ENCODE data around the gene STK36.

Gene STK36

DNA sequence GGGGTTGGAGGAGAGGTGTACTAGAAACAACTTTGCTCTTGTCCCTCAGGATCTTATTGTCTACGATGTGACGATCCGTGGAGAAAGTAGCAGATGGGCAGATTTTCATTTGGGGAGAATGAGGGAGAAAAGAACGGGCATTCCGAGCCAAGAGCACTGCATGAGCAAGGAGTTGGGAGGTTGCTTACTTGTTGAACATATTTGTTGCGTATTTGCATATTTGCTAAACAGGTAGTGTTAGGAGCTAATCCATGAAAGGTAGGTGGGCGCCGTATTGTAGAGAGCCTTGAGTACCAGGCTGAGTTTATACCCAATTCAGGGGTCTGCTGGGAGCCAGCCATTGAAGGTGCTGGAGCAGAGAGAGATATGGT is 11.9 kb upstream of the STK36 start:
- no peak for DNase-seq (ENCODE audit: low spot score)

- DNase-seq (ENCODE audit: low spot score), result no peak
These were observed 9.5 kb upstream of the STK36 start for GRCh38 chr2:218662377-218662776.

- DNase-seq (ENCODE audit: low spot score), result no peak
These were observed 9.1 kb upstream of the STK36 start for GRCh38 chr2:218662827-218663226.

DNA sequence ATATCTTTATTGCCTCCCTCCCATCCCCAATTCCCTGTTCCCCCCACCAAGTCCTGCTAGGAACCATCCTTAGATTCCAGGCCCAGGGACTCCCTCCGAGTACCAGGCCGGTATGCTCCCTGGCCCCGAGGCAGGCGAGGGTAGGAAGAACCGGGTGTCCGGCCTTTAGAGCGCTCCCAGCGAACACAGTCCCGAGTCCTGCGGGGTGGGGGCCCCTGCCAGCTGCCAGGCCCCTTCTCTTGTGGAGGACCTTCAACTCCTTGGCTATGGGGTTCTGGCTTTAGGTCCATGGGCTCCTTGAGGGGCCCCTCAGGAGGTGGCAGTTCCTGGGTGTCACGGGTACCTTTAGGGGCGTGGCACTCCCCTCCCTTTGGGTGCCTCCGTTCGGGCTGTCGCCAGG is 8.0 kb upstream of the STK36 start:
- DNase-seq (ENCODE audit: low spot score), result no peak

GRCh38 chr2:218664653-218665052 is 7.2 kb upstream of the STK36 start:
- DNase-seq (ENCODE audit: low spot score), result no peak

- peak; percentile 50 for DNase-seq (ENCODE audit: low spot score)
These were observed 711 bp upstream of the STK36 start for GRCh38 chr2:218671097-218671653.

GRCh38 chr2:218679119-218679518 is 7.2 kb downstream of the STK36 start:
- DNase-seq (ENCODE audit: low spot score), result no peak

DNA sequence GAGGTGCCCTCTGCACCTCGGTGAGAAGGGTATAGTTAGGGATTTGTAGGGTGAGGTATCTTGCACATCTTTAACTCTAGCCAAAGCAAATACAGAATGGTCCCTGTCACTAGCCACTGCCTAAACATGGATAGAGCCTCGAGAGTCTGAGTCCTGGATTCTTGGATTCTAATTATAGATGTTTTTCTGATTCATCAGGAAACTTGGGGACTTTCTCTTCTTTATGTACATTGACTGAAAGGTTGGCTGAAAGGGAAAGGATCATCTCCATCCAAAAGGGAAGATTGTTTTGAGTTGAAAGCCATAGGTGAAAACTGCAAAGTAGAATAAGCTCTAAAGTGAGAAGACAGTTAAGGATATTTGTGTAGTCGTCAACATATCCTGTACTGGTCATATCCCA is 8.2 kb downstream of the STK36 start:
- DNase-seq (ENCODE audit: low spot score), result no peak

- peak; percentile 77 for DNase-seq (ENCODE audit: low spot score)
These were observed 15.6 kb downstream of the STK36 start for GRCh38 chr2:218687400-218688060.

DNA sequence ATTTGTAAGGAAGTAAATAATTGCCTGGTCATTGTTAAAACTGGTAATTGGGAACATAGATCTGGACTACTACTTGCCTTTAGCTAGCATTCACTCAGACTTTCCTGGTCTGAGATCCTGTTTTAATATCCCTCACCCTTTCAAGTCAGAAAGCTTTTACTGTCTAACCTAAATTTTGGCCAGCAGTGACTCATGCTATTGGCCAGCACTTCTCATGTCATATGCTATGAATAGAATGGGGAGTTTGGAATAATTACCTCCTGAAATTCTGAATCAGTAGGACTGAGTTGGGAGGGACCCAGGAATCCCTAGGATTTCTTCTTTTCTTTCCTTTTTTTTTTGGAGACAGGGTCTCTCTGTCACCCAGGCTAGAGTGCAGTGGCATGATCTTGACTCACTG is 19.3 kb downstream of the STK36 start:
- DNase-seq (ENCODE audit: low spot score), result no peak

- DNase-seq (ENCODE audit: low spot score), result no peak
These were observed 22.7 kb downstream of the STK36 start for GRCh38 chr2:218694405-218695145.

- DNase-seq (ENCODE audit: low spot score), result no peak
These were observed 27.0 kb downstream of the STK36 start for GRCh38 chr2:218698885-218699284.

DNA sequence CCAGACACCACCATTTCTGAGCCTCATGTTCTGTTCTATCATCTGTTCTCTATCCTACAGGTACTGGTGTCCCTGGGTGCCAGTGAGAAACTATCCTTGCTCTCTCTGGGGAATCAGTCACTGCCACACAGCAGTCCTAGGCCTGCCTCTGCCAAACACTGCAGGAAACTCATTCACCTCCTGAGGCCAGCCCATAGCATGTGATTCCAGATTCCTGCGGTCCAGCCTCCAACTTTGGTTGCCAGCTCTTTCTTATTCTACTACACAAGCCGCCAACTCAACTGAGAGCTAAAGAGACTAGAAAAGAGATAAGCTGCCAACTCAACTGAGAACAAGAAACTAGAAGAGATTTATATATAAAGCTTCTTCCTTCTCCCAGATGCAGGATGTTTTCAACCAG is 29.9 kb downstream of the STK36 start:
- no peak for DNase-seq (ENCODE audit: low spot score)

- DNase-seq (ENCODE audit: low spot score), result no peak
These were observed 31.5 kb downstream of the STK36 start for GRCh38 chr2:218703341-218703740.

- DNase-seq (ENCODE audit: low spot score), result no peak
These were observed 36.2 kb downstream of the STK36 start for GRCh38 chr2:218708086-218708485.

DNA sequence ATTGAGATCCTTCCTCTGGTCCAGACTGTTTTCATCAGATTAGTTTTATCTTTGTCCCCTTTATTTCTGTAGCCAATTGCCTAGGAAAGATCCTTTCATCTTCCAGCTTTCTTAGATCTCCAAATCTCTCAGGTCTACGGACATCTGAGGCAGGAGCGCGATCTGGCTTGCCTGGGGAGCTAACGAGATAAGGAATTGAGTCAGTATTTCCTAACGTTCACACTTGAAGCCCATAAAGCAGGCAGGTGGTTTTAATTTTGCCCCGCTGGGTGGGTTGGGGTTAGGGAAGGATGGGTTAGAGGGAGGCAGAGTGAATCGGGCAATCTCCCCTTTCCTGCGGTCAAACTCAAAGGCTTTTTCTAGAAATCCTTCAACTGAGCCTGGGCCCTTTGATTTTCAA is 38.0 kb downstream of the STK36 start:
- DNase-seq (ENCODE audit: low spot score), result no peak

DNA sequence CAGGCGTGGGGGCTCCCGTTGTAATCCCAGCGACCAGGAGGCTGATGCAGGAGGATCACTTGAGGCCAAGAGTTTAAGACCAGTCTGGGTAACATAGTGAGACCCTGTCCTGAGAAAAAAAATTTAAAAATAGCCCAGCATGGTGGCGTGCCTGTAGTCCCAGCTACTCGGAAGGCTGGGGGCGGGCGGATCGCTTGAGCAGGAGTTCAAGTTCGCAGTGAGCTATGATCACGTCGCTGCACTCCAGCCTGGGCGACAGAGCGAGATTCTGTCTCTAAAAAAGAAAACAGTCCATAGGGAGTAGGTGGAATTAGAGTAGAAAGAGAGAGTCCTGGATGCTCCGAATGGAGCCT is 38.4 kb downstream of the STK36 start:
- no peak for DNase-seq (ENCODE audit: low spot score)

GRCh38 chr2:218710687-218711549 is 39.0 kb downstream of the STK36 start, which contains the start of gene TTLL4:
TTLL4 (plus strand) TSS chr2:218710835; CDS start chr2:218737677, 26,842 bp downstream.
- DNase-seq (ENCODE audit: low spot score), result peak; percentile 93

- no peak for DNase-seq (ENCODE audit: low spot score)
These were observed 39.7 kb downstream of the STK36 start for GRCh38 chr2:218711550-218711929.

DNA sequence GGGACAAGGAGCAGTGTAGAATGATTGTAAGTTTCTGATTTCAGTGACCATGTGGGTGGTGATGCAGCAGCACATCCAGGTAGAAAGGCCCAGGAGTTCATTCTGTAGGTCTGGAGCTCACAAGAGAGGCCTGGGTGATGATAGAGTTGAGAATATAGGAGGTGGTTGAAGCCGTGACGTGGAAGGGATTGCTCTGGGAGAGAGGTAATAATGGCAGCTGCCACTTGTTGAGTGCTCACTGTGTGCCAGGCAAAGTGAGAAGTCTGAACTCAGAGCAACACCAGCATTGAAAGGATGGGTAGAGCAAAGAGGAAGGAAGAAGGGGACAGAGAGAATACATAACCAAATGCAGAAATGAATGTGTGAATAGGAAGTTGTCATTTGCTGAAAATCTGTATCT is 42.0 kb downstream of the STK36 start:
- no peak for DNase-seq (ENCODE audit: low spot score)

GRCh38 chr2:218716070-218716469 is 44.2 kb downstream of the STK36 start:
- DNase-seq (ENCODE audit: low spot score), result no peak

GRCh38 chr2:218717262-218717661 is 45.4 kb downstream of the STK36 start:
- peak; percentile 39 for DNase-seq (ENCODE audit: low spot score)

- no peak for DNase-seq (ENCODE audit: low spot score)
These were observed 46.2 kb downstream of the STK36 start for GRCh38 chr2:218718058-218718457.

All from SW480 (cell line).